Activated CD8-positive, alpha-beta memory T cell treated with anti-CD3 and anti-CD28 coated beads, Interleukin-2, amount 50 U/mL, for 4 hours (primary cell): Measurements from ENCODE around the gene KIAA1210.
"Not testable (repeated sequence)": the region's sequence is repeated elsewhere in the genome, so short reads cannot be mapped to it uniquely, and the experiment has no call there.

ENCODE experiments used
- DNase-seq: peaks from one replicate; pipeline ENCODE4 v3.0.0-alpha.2; 2020

KIAA1210 gene

GRCh38 chrX:119030990-119031389, 96.6 kb downstream of the KIAA1210 start:
- DNase-seq, result no peak

GRCh38 chrX:119029656-119030055, 98.0 kb downstream of the KIAA1210 start:
- not testable (repeated sequence) for DNase-seq

GRCh38 chrX:119028733-119029330, 98.8 kb downstream of the KIAA1210 start:
- no peak for DNase-seq
